Measurements from ENCODE around the gene TRPC6.
"Not testable (repeated sequence)": the region's sequence is repeated elsewhere in the genome, so short reads cannot be mapped to it uniquely, and the experiment has no call there.

TRPC6 gene

GRCh38 chr11:101521821-101522220 lies 62.0 kb downstream of the TRPC6 start:
- DNase-seq (ENCODE audit: low read depth in 2 of 2) = no peak

GRCh38 chr11:101516546-101516945 lies 67.3 kb downstream of the TRPC6 start:
- DNase-seq (ENCODE audit: low read depth in 2 of 2) = no peak

GRCh38 chr11:101511065-101511464 lies 72.7 kb downstream of the TRPC6 start:
- no peak for DNase-seq (ENCODE audit: low read depth in 2 of 2)

- no peak for DNase-seq (ENCODE audit: low read depth in 2 of 2)
Observed at GRCh38 chr11:101510591-101510990, 73.2 kb downstream of the TRPC6 start.

GRCh38 chr11:101509922-101510321 lies 73.9 kb downstream of the TRPC6 start:
- DNase-seq (ENCODE audit: low read depth in 2 of 2) = no peak

- no peak for DNase-seq (ENCODE audit: low read depth in 2 of 2)
Observed at GRCh38 chr11:101508370-101508769, 75.4 kb downstream of the TRPC6 start.

- no peak for DNase-seq (ENCODE audit: low read depth in 2 of 2)
Observed at GRCh38 chr11:101498891-101499290, 84.9 kb downstream of the TRPC6 start.

GRCh38 chr11:101497291-101497690 lies 86.5 kb downstream of the TRPC6 start:
- no peak for DNase-seq (ENCODE audit: low read depth in 2 of 2)

- DNase-seq (ENCODE audit: low read depth in 2 of 2) = no peak
Observed at GRCh38 chr11:101487775-101488174, 96.0 kb downstream of the TRPC6 start.

GRCh38 chr11:101482556-101483124 lies 101.2 kb downstream of the TRPC6 start:
- DNase-seq (ENCODE audit: low read depth in 2 of 2) = no peak

GRCh38 chr11:101478587-101479369 lies 105.0 kb downstream of the TRPC6 start:
- DNase-seq (ENCODE audit: low read depth in 2 of 2) = no peak

- no peak for DNase-seq (ENCODE audit: low read depth in 2 of 2)
Observed at GRCh38 chr11:101477926-101478325, 105.9 kb downstream of the TRPC6 start.

GRCh38 chr11:101476191-101476590 lies 107.6 kb downstream of the TRPC6 start:
- no peak for DNase-seq (ENCODE audit: low read depth in 2 of 2)

GRCh38 chr11:101475699-101476098 lies 108.1 kb downstream of the TRPC6 start:
- no peak for DNase-seq (ENCODE audit: low read depth in 2 of 2)

- no peak for DNase-seq (ENCODE audit: low read depth in 2 of 2)
Observed at GRCh38 chr11:101474666-101475065, 109.1 kb downstream of the TRPC6 start.

- DNase-seq (ENCODE audit: low read depth in 2 of 2) = no peak
Observed at GRCh38 chr11:101470881-101471520, 112.8 kb downstream of the TRPC6 start.

- DNase-seq (ENCODE audit: low read depth in 2 of 2) = no peak
Observed at GRCh38 chr11:101470419-101470818, 113.4 kb downstream of the TRPC6 start.

- DNase-seq (ENCODE audit: low read depth in 2 of 2) = no peak
Observed at GRCh38 chr11:101466352-101466751, 117.5 kb downstream of the TRPC6 start.

GRCh38 chr11:101464388-101464787 lies 119.4 kb downstream of the TRPC6 start:
- DNase-seq (ENCODE audit: low read depth in 2 of 2) = not testable (repeated sequence)

GRCh38 chr11:101459020-101459419 lies 124.8 kb downstream of the TRPC6 start:
- DNase-seq (ENCODE audit: low read depth in 2 of 2) = no peak

GRCh38 chr11:101458161-101458560 lies 125.6 kb downstream of the TRPC6 start:
- DNase-seq (ENCODE audit: low read depth in 2 of 2) = no peak

- DNase-seq (ENCODE audit: low read depth in 2 of 2) = no peak
Observed at GRCh38 chr11:101456812-101457211, 127.0 kb downstream of the TRPC6 start.

- DNase-seq (ENCODE audit: low read depth in 2 of 2) = no peak
Observed at GRCh38 chr11:101453682-101454081, 130.1 kb downstream of the TRPC6 start.

Data from stimulated activated CD8-positive, alpha-beta memory T cell treated with anti-CD3 and anti-CD28 coated beads, Interleukin-7, amount 100 ng/mL, for 1 hour (primary cell).